Measurements from ENCODE around the gene RNFT2.
A peak's percentile ranks its signal among the peaks of the same experiment; 100 is the strongest.

RNFT2 gene

GRCh38 chr12:116731801-116732200 lies 6.3 kb upstream of the RNFT2 start:
- Histone ChIP-seq H3K4me1 (ENCODE audit: control insufficient read depth in 1 of 2, insufficient read depth in 1 of 2, low read depth in 1 of 2, low read length in 1 of 2) (peaks cover 1 to 6% of the 10 kb centered on the region in 2 experiments), H3K27ac (no peak overlapping the region), H3K27me3 (no peaks in the 10 kb centered on the region), H3K4me3 (ENCODE audit: low read depth in 1 of 2, low read length in 1 of 2) (no peak overlapping the region), H3K36me3 (peaks cover 22% of the 10 kb centered on the region), H3K9me3 (no peaks in the 10 kb centered on the region)
- no peak for TF ChIP-seq CTCF (IDR thresholded peaks at IDR 0.05)

- Histone ChIP-seq H3K36me3 (peaks cover 22% of the 10 kb centered on the region), H3K4me1 (ENCODE audit: control insufficient read depth in 1 of 2, insufficient read depth in 1 of 2, low read depth in 1 of 2, low read length in 1 of 2) (peaks cover 20 to 25% of the 10 kb centered on the region in 2 experiments), H3K27ac (no peak overlapping the region), H3K4me3 (ENCODE audit: low read depth in 1 of 2, low read length in 1 of 2) (no peak overlapping the region), H3K27me3 (peaks cover 6% of the 10 kb centered on the region), H3K9me3 (no peaks in the 10 kb centered on the region)
- TF ChIP-seq CTCF (IDR thresholded peaks at IDR 0.05) = no peak
These were observed 3.9 kb upstream of the RNFT2 start for GRCh38 chr12:116734156-116734768.

- H3K4me3 ChIP-seq (ENCODE audit: low read depth in 1 of 2, low read length in 1 of 2) = no peak overlapping the region
- no peak overlapping the region for H3K27ac ChIP-seq
- peaks cover 22% of the 10 kb centered on the region for H3K36me3 ChIP-seq
- no peaks in the 10 kb centered on the region for H3K9me3 ChIP-seq
- H3K4me1 ChIP-seq (ENCODE audit: control insufficient read depth in 1 of 2, insufficient read depth in 1 of 2, low read depth in 1 of 2, low read length in 1 of 2) = peaks cover 20 to 25% of the 10 kb centered on the region in 2 experiments
- TF ChIP-seq CTCF (IDR thresholded peaks at IDR 0.05) = no peak
- H3K27me3 ChIP-seq = peaks cover 15% of the 10 kb centered on the region
These were observed 3.0 kb upstream of the RNFT2 start for GRCh38 chr12:116735084-116735483.

- no peak overlapping the region for H3K4me3 ChIP-seq (ENCODE audit: low read depth in 1 of 2, low read length in 1 of 2)
- TF ChIP-seq CTCF (IDR thresholded peaks at IDR 0.05) = no peak
- peaks cover 20 to 25% of the 10 kb centered on the region in 2 experiments for H3K4me1 ChIP-seq (ENCODE audit: control insufficient read depth in 1 of 2, insufficient read depth in 1 of 2, low read depth in 1 of 2, low read length in 1 of 2)
- H3K27me3 ChIP-seq = peaks cover 24% of the 10 kb centered on the region
- no peaks in the 10 kb centered on the region for H3K9me3 ChIP-seq
- H3K27ac ChIP-seq = peak overlapping the region; percentile 87
- peaks cover 17% of the 10 kb centered on the region for H3K36me3 ChIP-seq
These were observed 2.0 kb upstream of the RNFT2 start for GRCh38 chr12:116735951-116736599.

DNA sequence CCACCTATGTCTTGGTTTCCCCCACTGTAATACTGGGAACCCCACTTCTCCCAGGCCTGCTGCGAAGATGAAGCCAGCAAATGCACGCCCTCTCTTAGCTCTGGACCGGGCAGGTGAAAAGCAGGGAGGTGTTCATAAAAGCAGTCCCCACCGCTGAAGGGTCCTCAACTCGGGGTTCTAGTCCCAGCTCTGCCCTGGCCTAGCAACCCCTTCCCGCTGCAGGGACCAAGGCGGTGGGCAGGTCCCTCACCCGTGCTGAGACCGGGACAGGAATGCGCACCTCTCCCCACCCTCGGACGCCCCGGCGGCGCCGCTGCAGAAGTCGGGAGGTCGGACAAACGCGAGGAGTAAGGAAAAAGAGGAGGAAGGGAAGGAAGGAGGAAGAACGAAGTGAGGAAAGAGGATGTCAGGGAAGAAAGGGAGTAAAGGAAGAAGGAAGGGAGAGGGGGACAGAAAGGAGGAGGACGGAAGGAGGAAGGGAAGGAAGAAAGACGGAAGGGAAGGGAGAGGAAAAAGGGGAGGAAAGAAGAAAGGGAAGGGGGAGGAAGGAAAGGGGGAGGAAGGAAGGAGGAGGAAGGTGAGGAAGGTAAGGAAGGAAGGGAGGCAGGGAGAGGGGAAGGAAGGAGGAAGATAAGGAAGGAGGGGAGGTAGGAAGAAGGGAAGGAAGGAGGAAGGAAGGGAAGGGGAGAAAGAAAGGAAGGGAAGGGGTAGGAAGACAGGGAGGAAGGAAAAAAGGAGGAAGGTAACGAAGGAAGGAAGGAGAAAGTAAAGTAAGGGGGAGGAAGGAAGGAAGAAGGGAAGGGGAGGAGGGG lies 947 bp upstream of the RNFT2 start:
- TF ChIP-seq CTCF (IDR thresholded peaks at IDR 0.05) = no peak

More for the DNA sequence above, 947 bp upstream of the RNFT2 start:
- Histone ChIP-seq H3K4me3 (ENCODE audit: low read depth in 1 of 2, low read length in 1 of 2) (peak overlapping the region; percentile 60 to 78), H3K4me1 (ENCODE audit: control insufficient read depth in 1 of 2, insufficient read depth in 1 of 2, low read depth in 1 of 2, low read length in 1 of 2) (peaks cover 20 to 25% of the 10 kb centered on the region in 2 experiments), H3K36me3 (peaks cover 17% of the 10 kb centered on the region), H3K27me3 (peaks cover 34% of the 10 kb centered on the region), H3K27ac (peak overlapping the region; percentile 87), H3K9me3 (no peaks in the 10 kb centered on the region)
